Peyer's patch (tissue), 4 donors: Measurements from ENCODE around the gene NSMCE4A.
A peak's percentile ranks its signal among the peaks of the same experiment; 100 is the strongest.

Experiments
- POLR2A ChIP-seq, 2 donors: fragments of 450-650 bp; IDR thresholded peaks; one replicate each; pipeline ENCODE4 v1.5.1; 2017; ENCODE audit warnings: antibody characterized with exemption in 2 of 2, mild to moderate bottlenecking in 2 of 2, moderate library complexity in 2 of 2
- TF ChIP-seq, protein P1 (sequence below), 6 experiments: fragments of 450-650 bp in 4 of 6; fragments of 200-600 bp in 2 of 6; sonication (generic) in 1 of 6; IDR thresholded peaks; one replicate each; pipeline ENCODE4 v1.5.1; 2017 to 2019; ENCODE audit warnings: antibody characterized with exemption in 6 of 6, mild to moderate bottlenecking in 3 of 6, moderate library complexity in 1 of 6

DNA sequence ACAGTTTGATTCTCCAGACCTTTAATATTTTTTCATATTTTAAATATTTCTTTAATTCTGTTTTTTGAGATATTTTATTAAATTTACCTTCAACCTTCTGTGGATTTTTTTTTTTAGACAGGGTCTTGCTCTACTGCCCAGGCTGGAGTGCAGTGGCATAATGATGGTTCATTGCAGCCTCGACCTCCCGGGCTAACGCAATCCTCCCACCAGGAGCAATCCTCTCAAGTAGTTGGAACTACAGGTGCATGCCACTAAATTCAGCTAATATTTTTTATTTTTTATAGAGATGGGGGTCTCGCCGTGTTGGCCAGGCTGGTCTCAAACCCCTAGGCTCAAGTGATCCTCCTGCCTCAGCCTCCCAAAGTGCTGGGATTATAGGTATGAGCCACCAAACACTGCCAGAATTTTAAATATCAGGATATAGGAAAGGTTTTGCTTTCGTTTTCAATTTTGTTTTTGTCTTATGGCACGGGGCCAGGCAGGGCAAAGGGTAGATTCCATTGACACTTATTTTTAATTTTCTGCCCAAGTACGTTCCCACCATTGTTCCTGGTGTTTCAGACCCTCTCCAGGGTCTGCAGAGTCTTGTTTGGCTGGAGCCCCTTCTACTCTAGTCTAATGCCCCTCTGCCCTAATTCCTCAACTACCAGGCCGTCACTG lies 15.1 kb upstream of the NSMCE4A start:
- TF ChIP-seq POLR2A (IDR thresholded peaks at IDR 0.05), result no peak
- TF ChIP-seq, protein P1, sequence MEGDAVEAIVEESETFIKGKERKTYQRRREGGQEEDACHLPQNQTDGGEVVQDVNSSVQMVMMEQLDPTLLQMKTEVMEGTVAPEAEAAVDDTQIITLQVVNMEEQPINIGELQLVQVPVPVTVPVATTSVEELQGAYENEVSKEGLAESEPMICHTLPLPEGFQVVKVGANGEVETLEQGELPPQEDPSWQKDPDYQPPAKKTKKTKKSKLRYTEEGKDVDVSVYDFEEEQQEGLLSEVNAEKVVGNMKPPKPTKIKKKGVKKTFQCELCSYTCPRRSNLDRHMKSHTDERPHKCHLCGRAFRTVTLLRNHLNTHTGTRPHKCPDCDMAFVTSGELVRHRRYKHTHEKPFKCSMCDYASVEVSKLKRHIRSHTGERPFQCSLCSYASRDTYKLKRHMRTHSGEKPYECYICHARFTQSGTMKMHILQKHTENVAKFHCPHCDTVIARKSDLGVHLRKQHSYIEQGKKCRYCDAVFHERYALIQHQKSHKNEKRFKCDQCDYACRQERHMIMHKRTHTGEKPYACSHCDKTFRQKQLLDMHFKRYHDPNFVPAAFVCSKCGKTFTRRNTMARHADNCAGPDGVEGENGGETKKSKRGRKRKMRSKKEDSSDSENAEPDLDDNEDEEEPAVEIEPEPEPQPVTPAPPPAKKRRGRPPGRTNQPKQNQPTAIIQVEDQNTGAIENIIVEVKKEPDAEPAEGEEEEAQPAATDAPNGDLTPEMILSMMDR (IDR thresholded peaks at IDR 0.05), result peak in 1 of 6 experiments; percentile 18
